ENCODE results near the gene TMEM80. TPM values are rescaled to one million over a fixed set of nuclear protein-coding genes. Genes with fewer than 3 reads are reported as not detected.
"Not testable (repeated sequence)": the region's sequence is repeated elsewhere in the genome, so short reads cannot be mapped to it uniquely, and the experiment has no call there.

TMEM80 gene
- total RNA-seq, 2 donors from 2014 or later, result 21.8 to 36.3 TPM

GRCh38 chr11:737366-737765 is 41.8 kb downstream of the TMEM80 start:
- Histone ChIP-seq H3K36me3 (replicated peaks in 1 of 2; ENCODE audit: insufficient read depth in 1 of 2, low read depth in 2 of 2) (no peaks in the 10 kb centered on the region), H3K27me3 (no peaks in the 10 kb centered on the region), H3K4me1 (no peaks in the 10 kb centered on the region), H3K27ac (no peak overlapping the region), H3K9me3 (no peaks in the 10 kb centered on the region), H3K4me3 (no peak overlapping the region)
- ATAC-seq, result no peak
- intact Hi-C loops (cut with DNase I), result no loop called here
- TF ChIP-seq POLR2A (IDR thresholded peaks at IDR 0.05) (no peak), CTCF (IDR thresholded peaks at IDR 0.05) (no peak)
- no peak for DNase-seq
- 55 to 66% methylated on average over 11 of the region's 11 CpGs for WGBS, 2 donors

- H3K27me3 ChIP-seq; ATAC-seq; H3K4me3 ChIP-seq; H3K4me1 ChIP-seq; intact Hi-C loops (cut with DNase I); H3K36me3 ChIP-seq (replicated peaks in 1 of 2; ENCODE audit: insufficient read depth in 1 of 2, low read depth in 2 of 2); H3K27ac ChIP-seq; H3K9me3 ChIP-seq; DNase-seq: not testable (repeated sequence)
- WGBS, 2 donors, result 59 to 62% methylated on average over 10 of the region's 10 CpGs
These were observed 42.3 kb downstream of the TMEM80 start for GRCh38 chr11:737899-738298.

GRCh38 chr11:742156-742546 is 46.5 kb downstream of the TMEM80 start:
- ATAC-seq (no peak), DNase-seq (no peak)
- no peak overlapping the region for H3K27ac ChIP-seq
- peaks cover 10% of the 10 kb centered on the region for H3K4me1 ChIP-seq
- H3K27me3 ChIP-seq, result no peaks in the 10 kb centered on the region
- 92 to 95% methylated on average over 3 of the region's 3 CpGs for WGBS, 2 donors
- no peak for TF ChIP-seq CTCF (IDR thresholded peaks at IDR 0.05)
- no peak for TF ChIP-seq POLR2A (IDR thresholded peaks at IDR 0.05)
- no peaks in the 10 kb centered on the region for H3K36me3 ChIP-seq (replicated peaks in 1 of 2; ENCODE audit: insufficient read depth in 1 of 2, low read depth in 2 of 2)
- no peak overlapping the region for H3K4me3 ChIP-seq
- no peaks in the 10 kb centered on the region for H3K9me3 ChIP-seq
- intact Hi-C loops (cut with DNase I), result no loop called here

GRCh38 chr11:742571-743201 is 47.1 kb downstream of the TMEM80 start:
- Histone ChIP-seq H3K27ac (no peak overlapping the region), H3K4me3 (no peak overlapping the region), H3K4me1 (peaks cover 11% of the 10 kb centered on the region), H3K36me3 (replicated peaks in 1 of 2; ENCODE audit: insufficient read depth in 1 of 2, low read depth in 2 of 2) (no peaks in the 10 kb centered on the region), H3K9me3 (no peaks in the 10 kb centered on the region), H3K27me3 (no peaks in the 10 kb centered on the region)
- intact Hi-C loops (cut with DNase I), result no loop called here
- ATAC-seq, result no peak
- TF ChIP-seq CTCF (IDR thresholded peaks at IDR 0.05) (no peak), POLR2A (IDR thresholded peaks at IDR 0.05) (no peak)
- no peak for DNase-seq
- 92 to 97% methylated on average over 3 to 4 of the region's 4 CpGs for WGBS, 2 donors

- ATAC-seq, result no peak
- no peak overlapping the region for H3K4me3 ChIP-seq
- H3K4me1 ChIP-seq, result peaks cover 31% of the 10 kb centered on the region
- no peak overlapping the region for H3K27ac ChIP-seq
- no peaks in the 10 kb centered on the region for H3K36me3 ChIP-seq (replicated peaks in 1 of 2; ENCODE audit: insufficient read depth in 1 of 2, low read depth in 2 of 2)
- WGBS, 2 donors, result 27 to 38% methylated on average over 1 of the region's 1 CpG
- no peaks in the 10 kb centered on the region for H3K9me3 ChIP-seq
- no peak for TF ChIP-seq POLR2A (IDR thresholded peaks at IDR 0.05)
- TF ChIP-seq CTCF (IDR thresholded peaks at IDR 0.05), result no peak
- no peak for DNase-seq
- intact Hi-C loops (cut with DNase I), result no loop called here
- no peaks in the 10 kb centered on the region for H3K27me3 ChIP-seq
These were observed 49.8 kb downstream of the TMEM80 start for GRCh38 chr11:745428-745827.
